ENCODE results near the gene BACH2.
A peak's percentile ranks its signal among the peaks of the same experiment; 100 is the strongest.
"Not testable (repeated sequence)": the region's sequence is repeated elsewhere in the genome, so short reads cannot be mapped to it uniquely, and the experiment has no call there.

BACH2 gene

GRCh38 chr6:90296341-90297114, at the start of gene BACH2:
Gene BACH2 (minus strand): TSS chr6:90296843. CDS start chr6:90008844, 287,999 bp downstream.
- ATAC-seq (peak; percentile 62), DNase-seq (peak; percentile 95)
- Mint-ChIP-seq H3K4me1 (peaks cover 53% of the 10 kb centered on the region), H3K27ac (peak within 1 kb of the TSS; percentile 99), H3K9me3 (no peaks in the 10 kb centered on the region), H3K27me3 (no peaks in the 10 kb centered on the region), H3K4me3 (peak within 1 kb of the TSS; percentile 89), H3K36me3 (ENCODE audit: low read depth) (peaks cover 38% of the 10 kb centered on the region)

DNA sequence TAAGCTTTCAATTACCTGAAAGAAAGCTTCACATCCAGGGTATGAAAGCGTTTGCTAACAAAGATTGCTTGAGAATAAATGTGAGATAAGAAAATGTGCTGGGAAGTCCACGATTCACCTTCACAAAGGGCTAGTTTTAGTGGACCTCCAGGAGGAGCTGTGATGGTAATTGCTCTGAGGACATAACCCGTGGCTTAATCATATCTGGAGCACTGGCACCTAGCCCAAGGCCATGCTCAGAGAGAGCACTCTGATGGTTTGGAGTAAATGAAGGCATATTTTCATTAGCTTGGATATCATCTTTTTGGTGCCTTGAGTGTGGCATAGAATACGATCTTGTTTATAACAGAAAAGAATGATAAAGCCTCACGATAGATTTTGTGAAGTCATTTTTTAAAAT, 46.9 kb upstream of the BACH2 start:
- Mint-ChIP-seq H3K4me3 (no peak overlapping the region), H3K27me3 (peaks cover 2% of the 10 kb centered on the region), H3K9me3 (peaks cover 13% of the 10 kb centered on the region), H3K4me1 (peaks cover 18% of the 10 kb centered on the region), H3K36me3 (ENCODE audit: low read depth) (no peaks in the 10 kb centered on the region), H3K27ac (no peak overlapping the region)
- no peak for DNase-seq
- no peak for ATAC-seq

GRCh38 chr6:90338409-90338808, 41.8 kb upstream of the BACH2 start:
- DNase-seq: no peak
- peaks cover 16% of the 10 kb centered on the region for H3K9me3 Mint-ChIP-seq
- H3K4me3 Mint-ChIP-seq: no peak overlapping the region
- no peak for ATAC-seq
- peaks cover under 1% of the 10 kb centered on the region for H3K36me3 Mint-ChIP-seq (ENCODE audit: low read depth)
- H3K27ac Mint-ChIP-seq: no peak overlapping the region
- peaks cover 3% of the 10 kb centered on the region for H3K4me1 Mint-ChIP-seq
- H3K27me3 Mint-ChIP-seq: no peaks in the 10 kb centered on the region

DNA sequence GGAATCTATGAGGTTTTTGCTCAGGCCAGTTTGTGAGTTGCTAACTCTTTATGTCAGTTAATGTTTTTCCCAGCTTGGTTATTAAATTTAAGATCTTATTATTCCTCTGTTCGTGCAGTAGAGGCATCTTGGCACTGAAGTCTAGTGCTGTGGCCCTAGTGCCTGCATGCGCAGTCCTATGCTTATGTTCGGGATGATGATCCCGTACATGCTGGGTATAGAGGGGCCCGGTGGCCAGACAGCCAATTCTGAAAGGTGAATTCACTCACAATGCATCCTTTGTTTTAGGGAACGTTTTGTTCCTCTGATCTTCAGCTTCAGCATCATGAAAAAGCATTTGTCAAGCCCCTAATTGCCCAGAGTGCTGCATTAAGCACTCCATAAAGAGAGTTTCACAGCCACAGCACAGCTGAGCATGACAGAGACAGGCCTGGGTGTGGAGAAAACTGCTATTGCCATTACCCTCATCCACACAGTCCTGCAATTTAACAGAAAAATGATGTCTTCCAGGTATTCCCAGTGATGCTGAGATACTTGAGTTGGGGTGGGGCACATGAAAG, 39.8 kb upstream of the BACH2 start:
- Mint-ChIP-seq H3K27ac (no peak overlapping the region), H3K4me3 (no peak overlapping the region), H3K9me3 (peaks cover 26% of the 10 kb centered on the region), H3K36me3 (ENCODE audit: low read depth) (peaks cover 4% of the 10 kb centered on the region), H3K27me3 (no peaks in the 10 kb centered on the region), H3K4me1 (peaks cover 3% of the 10 kb centered on the region)
- DNase-seq: no peak
- ATAC-seq: no peak

- Mint-ChIP-seq H3K4me1 (peaks cover 5% of the 10 kb centered on the region), H3K9me3 (peaks cover 20% of the 10 kb centered on the region), H3K4me3 (no peak overlapping the region), H3K27me3 (no peaks in the 10 kb centered on the region), H3K36me3 (ENCODE audit: low read depth) (peaks cover 4% of the 10 kb centered on the region), H3K27ac (no peak overlapping the region)
- no peak for ATAC-seq
- no peak for DNase-seq
Observed at GRCh38 chr6:90333928-90334327, 37.3 kb upstream of the BACH2 start.

DNA sequence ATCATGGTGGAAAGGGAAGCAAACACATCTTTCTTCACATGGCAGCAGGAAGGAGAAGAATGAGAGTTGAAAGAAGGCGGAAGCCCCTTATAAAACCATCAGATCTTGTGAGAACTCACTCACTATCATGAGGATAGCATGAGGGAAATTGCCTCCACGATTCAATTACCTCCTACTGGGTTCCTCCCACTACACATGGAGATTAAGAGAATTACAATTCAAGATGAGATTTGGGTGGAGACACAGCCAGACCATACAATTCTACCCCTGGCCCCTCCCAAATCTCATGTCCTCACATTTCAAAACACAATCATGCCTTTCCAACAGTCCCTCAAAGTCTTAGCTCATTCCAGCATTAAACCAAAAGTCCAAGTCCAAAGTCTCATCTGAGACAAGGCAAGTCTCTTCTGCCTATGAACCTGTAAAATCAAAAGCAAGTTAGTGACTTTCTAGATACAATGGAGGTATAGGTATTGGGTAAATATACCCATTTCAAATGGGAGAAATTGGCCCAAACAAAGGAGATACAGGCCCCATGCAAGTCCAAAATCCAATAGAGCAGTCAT, 36.4 kb upstream of the BACH2 start:
- H3K4me1 Mint-ChIP-seq; H3K27ac Mint-ChIP-seq; DNase-seq; H3K4me3 Mint-ChIP-seq; ATAC-seq; H3K27me3 Mint-ChIP-seq; H3K36me3 Mint-ChIP-seq (ENCODE audit: low read depth): not testable (repeated sequence)
- H3K9me3 Mint-ChIP-seq: peaks cover 20% of the 10 kb centered on the region

DNA sequence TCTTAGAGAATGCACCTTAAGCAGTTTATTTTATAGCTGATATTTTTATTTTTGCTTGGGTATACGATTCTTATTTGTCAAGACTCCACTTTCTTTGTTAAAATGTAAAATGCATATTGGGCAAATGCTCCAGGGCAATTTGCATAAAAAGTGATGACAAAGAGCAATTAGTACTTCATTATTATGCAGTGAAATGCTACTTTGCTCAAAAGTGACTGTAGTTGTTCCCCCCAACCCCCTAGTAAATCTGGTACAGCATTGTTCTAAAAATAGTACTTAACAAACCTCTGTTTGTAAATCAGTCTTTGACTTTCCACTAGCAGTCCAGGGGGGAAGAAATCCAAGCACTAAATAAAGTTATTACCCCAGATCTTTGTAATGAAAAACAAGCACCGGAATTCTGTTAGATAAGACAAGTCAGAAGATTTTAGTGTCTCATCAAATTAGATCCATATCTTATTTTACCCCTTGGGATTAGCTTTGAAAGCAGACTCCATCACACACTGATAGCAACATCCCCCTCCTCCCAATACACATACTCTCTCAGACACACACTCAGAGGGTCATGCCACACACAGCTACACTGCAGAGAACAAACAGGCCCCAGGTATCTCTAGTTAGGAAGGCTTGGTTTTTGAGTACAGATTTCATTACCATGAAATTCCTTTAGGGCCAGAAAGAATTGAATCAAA, 32.9 kb upstream of the BACH2 start:
- H3K36me3 Mint-ChIP-seq (ENCODE audit: low read depth): peaks cover 4% of the 10 kb centered on the region
- DNase-seq: no peak
- H3K4me3 Mint-ChIP-seq: no peak overlapping the region
- no peak overlapping the region for H3K27ac Mint-ChIP-seq
- no peaks in the 10 kb centered on the region for H3K27me3 Mint-ChIP-seq
- peaks cover 17% of the 10 kb centered on the region for H3K9me3 Mint-ChIP-seq
- ATAC-seq: no peak
- H3K4me1 Mint-ChIP-seq: peaks cover 31% of the 10 kb centered on the region

GRCh38 chr6:90328004-90328403, 31.4 kb upstream of the BACH2 start:
- Mint-ChIP-seq H3K4me1 (peaks cover 39% of the 10 kb centered on the region), H3K4me3 (no peak overlapping the region), H3K9me3 (peaks cover 6% of the 10 kb centered on the region), H3K27ac (no peak overlapping the region), H3K27me3 (no peaks in the 10 kb centered on the region), H3K36me3 (ENCODE audit: low read depth) (no peaks in the 10 kb centered on the region)
- DNase-seq (no peak), ATAC-seq (no peak)

GRCh38 chr6:90326404-90327057, 29.9 kb upstream of the BACH2 start:
- Mint-ChIP-seq H3K9me3 (no peaks in the 10 kb centered on the region), H3K27me3 (no peaks in the 10 kb centered on the region), H3K27ac (peak overlapping the region; percentile 30), H3K4me3 (no peak overlapping the region), H3K4me1 (peaks cover 49% of the 10 kb centered on the region), H3K36me3 (ENCODE audit: low read depth) (no peaks in the 10 kb centered on the region)
- ATAC-seq (peak; percentile 88), DNase-seq (no peak)

DNA sequence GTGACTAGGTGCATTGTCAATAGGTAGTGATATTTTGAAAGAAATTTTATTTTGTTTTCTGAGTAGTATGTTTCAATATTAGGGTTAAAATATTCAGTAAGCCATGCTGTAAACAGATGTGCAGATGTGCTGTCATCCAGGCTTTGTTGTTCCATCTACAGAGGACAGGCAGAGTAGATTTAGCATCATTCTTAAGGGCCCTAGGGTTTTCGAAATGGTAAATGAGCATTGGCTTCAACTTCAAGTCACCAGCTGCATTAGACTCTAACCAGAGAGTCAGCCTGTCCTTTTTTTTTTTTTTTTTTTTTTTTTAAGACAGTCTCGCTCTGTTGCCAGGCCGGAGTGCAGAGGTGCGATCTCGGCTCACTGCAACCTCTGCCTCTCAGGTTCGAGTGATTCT, 27.1 kb upstream of the BACH2 start:
- DNase-seq: no peak
- ATAC-seq: no peak
- no peaks in the 10 kb centered on the region for H3K27me3 Mint-ChIP-seq
- no peaks in the 10 kb centered on the region for H3K9me3 Mint-ChIP-seq
- no peaks in the 10 kb centered on the region for H3K36me3 Mint-ChIP-seq (ENCODE audit: low read depth)
- no peak overlapping the region for H3K27ac Mint-ChIP-seq
- no peak overlapping the region for H3K4me3 Mint-ChIP-seq
- H3K4me1 Mint-ChIP-seq: peaks cover 75% of the 10 kb centered on the region

DNA sequence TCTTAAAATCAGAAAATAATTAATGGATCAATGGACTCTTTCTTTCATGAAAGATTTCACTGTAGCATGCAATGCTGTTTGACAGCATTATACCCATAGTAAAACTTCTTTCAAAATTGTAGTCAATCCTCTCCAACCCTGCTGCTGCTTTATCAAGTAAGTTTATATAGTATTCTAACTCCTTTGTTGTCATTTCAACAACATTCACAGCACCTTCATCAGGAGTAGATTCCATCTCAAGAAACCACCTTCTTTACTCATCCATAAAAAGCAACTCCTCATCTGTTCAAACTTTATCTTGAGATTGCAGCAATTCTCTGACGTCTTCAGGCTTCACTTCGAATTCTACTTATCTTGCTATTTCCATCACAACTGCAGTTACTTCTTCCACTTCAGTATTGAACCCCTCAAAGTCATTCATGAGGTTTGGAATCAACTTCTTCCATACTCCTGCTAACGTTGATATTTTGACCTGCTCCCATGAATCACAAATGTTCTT, 26.4 kb upstream of the BACH2 start:
- H3K4me1 Mint-ChIP-seq: peaks cover 76% of the 10 kb centered on the region
- no peaks in the 10 kb centered on the region for H3K9me3 Mint-ChIP-seq
- H3K36me3 Mint-ChIP-seq (ENCODE audit: low read depth): no peaks in the 10 kb centered on the region
- ATAC-seq (no peak), DNase-seq (no peak)
- no peaks in the 10 kb centered on the region for H3K27me3 Mint-ChIP-seq
- H3K4me3 Mint-ChIP-seq: no peak overlapping the region
- no peak overlapping the region for H3K27ac Mint-ChIP-seq

GRCh38 chr6:90319979-90320685, 23.5 kb upstream of the BACH2 start:
- H3K4me3 Mint-ChIP-seq: peak overlapping the region; percentile 32
- DNase-seq: peak; percentile 26
- H3K9me3 Mint-ChIP-seq: no peaks in the 10 kb centered on the region
- H3K27ac Mint-ChIP-seq: peak overlapping the region; percentile 97
- no peaks in the 10 kb centered on the region for H3K27me3 Mint-ChIP-seq
- H3K36me3 Mint-ChIP-seq (ENCODE audit: low read depth): no peaks in the 10 kb centered on the region
- ATAC-seq: peak; percentile 92
- H3K4me1 Mint-ChIP-seq: peaks cover 65% of the 10 kb centered on the region

GRCh38 chr6:90319044-90319443, 22.4 kb upstream of the BACH2 start:
- DNase-seq: no peak
- peaks cover 61% of the 10 kb centered on the region for H3K4me1 Mint-ChIP-seq
- no peaks in the 10 kb centered on the region for H3K36me3 Mint-ChIP-seq (ENCODE audit: low read depth)
- no peaks in the 10 kb centered on the region for H3K27me3 Mint-ChIP-seq
- no peak overlapping the region for H3K4me3 Mint-ChIP-seq
- H3K27ac Mint-ChIP-seq: peak overlapping the region; percentile 97
- ATAC-seq: peak; percentile 60
- no peaks in the 10 kb centered on the region for H3K9me3 Mint-ChIP-seq

DNA sequence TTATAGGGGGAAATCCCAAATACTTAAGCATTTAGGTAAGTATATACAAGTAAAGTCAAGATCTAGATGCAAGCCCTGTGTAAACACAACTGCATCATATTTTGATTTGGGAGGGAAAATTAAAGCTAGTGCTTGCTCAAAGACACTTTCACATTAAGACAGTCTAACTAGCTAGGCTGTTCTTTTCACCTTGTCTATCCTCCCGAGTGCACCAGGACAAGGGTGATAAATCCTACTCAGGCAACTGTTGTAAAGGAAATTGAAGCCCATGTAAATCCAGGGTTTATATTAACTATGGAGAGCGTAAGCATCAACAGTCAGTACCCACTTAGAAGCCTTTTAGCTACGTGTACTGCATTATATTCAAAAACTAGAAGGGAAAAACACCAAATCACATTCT, 19.3 kb upstream of the BACH2 start:
- DNase-seq: no peak
- H3K27me3 Mint-ChIP-seq: no peaks in the 10 kb centered on the region
- H3K36me3 Mint-ChIP-seq (ENCODE audit: low read depth): no peaks in the 10 kb centered on the region
- no peak overlapping the region for H3K27ac Mint-ChIP-seq
- peaks cover 39% of the 10 kb centered on the region for H3K4me1 Mint-ChIP-seq
- no peak overlapping the region for H3K4me3 Mint-ChIP-seq
- H3K9me3 Mint-ChIP-seq: no peaks in the 10 kb centered on the region
- ATAC-seq: no peak

All from activated naive CD8-positive, alpha-beta T cell treated with anti-CD3 and anti-CD28 coated beads, Interleukin-2, amount 50 U/mL, for 24 hours (primary cell).